HTR-8/SVneo (cell line): ENCODE measurements around the gene COG3.

Experiments
- DNase-seq: peaks from one replicate; pipeline ENCODE4 v3.0.0; 2011; ENCODE audit warnings: low spot score, mixed read lengths; ENCODE audit not compliant: insufficient read length
- FAIRE-seq: peaks from 2 replicates; lab custom pipeline; 2011; peaks lifted over from hg19 to GRCh38; lab: Jason Lieb, UNC

Gene COG3

DNA sequence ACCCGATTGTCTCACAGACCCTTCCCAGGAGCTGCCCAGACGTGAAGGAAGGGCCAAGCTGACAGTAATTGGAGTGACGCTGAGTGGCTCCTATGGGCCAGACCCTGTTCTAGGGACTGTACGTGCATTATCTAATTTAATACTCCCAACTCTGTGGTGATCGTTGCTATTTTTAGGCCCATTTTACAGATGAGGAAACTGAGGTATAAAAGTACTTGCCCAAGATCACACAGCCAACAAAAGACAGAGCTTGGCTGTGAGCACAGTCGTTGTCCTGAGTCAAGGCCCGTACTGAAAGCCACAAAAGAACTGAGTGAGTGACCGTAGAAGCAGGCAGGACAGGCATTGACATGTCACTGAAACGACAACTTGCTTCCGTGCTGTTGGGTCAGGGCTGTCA is 76.1 kb downstream of the COG3 start:
- DNase-seq = no peak
- FAIRE-seq = no peak

DNA sequence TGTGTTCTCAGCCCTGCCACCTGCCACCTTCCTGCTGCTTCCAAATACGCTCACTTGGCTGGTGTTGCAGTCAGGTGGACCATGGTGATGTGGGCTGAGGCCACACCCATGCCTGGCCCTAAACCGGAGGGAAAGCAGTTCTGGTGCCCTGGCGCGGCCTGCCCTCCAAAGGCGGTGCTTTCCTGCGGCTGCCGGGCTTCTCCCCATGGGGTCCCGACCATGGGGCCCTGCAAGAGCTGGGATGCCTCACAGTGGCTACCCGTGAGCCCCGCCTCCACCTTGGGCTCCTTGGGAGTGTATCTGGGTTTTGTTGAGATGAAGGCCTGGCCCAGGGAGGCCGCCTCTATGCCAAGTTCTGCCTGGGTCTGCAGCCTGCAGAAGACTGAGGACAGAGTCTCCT is 77.1 kb downstream of the COG3 start:
- FAIRE-seq = no peak
- DNase-seq = no peak

DNA sequence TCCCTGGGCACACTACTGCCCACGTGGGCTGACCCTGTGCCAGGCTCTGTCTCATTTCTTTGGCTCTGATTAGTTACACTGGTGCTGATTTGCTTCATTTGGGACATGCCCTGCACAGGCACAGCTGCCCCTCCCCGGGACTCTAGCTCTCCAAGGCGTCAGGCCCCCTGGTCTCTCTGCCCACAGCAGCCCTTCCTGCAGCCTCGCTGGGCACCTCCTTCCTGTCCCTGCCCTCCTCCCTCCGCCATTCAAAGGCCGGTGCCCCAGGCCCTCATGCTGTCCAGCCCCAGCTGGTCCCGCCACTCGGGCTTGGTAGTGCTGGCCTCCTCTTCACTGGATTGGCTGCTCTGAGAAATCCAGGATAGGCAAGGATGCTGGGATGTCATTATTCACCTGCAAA is 77.7 kb downstream of the COG3 start:
- FAIRE-seq = no peak
- no peak for DNase-seq

DNA sequence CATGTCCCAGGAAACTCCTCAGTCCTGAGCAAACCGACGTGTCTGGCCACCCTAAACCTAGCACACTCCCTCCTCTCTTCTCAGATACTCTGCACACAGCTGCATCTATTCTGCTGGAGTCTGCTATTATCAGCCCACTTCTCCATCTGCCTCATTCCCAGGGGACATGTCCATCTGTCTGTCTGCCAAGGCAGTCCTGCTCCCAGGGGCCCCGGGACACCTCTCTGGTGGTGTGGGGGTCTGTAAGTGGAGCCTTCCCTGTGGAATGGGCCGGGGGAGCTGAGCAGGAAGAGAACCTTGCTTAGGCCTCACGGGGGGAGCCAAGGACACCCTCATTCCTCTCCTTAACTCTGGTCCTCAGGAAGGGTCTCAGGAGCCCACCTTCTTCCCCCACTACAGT is 78.1 kb downstream of the COG3 start:
- DNase-seq (no peak), FAIRE-seq (no peak)

DNA sequence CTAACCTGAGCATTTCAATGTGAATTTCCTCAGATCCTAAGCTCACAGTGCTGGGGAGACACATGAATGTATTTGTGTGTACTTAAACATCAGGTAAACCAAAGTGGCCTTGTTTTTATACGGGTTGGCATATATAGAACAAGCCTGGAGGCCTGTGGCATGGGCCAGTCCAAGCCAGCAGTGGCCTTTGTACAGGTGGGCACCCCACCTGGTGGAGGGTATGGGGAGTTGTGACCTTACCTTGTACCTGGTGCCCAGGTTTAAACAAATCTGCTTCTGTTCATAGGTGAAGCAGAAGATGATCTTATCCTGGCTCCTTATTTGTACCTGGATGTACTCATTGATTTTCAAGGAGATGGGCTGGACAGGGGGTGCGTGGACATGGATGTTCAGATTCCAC is 79.8 kb downstream of the COG3 start:
- FAIRE-seq = no peak
- DNase-seq = no peak

DNA sequence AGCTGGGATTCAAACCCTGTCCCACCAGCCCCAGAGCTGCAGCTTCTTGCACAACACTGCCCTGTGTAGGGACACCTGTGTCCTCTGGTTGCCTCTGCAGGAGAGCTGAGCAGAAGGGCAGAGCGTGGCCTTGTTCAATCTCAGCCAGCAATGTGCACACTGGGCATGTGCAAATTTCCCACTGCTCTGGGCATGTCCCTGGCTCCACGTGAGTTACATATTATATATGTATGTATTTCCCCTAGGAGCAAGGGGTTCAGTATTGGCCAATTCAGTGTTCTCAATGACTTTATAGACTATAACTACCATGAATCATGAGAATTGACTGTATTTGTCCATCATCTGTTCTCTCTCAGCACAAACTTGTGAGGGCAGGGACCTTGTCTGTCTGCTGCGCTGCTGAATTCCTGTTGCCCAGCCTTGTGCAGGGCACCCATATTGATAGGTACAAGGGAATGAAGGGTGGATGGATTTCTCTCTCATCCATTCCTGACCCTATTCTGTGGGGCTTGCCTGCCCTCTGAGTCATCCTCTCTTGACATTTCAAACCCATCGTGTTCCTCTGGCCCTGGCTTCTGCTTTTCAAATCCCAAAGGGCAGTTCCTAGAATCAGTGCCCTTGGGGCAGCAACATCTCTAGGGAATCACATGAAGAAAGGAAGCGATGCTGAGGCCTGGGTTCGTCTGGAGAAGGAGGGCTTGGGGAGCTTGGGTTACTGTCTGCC is 81.1 kb downstream of the COG3 start:
- FAIRE-seq = no peak
- no peak for DNase-seq

DNA sequence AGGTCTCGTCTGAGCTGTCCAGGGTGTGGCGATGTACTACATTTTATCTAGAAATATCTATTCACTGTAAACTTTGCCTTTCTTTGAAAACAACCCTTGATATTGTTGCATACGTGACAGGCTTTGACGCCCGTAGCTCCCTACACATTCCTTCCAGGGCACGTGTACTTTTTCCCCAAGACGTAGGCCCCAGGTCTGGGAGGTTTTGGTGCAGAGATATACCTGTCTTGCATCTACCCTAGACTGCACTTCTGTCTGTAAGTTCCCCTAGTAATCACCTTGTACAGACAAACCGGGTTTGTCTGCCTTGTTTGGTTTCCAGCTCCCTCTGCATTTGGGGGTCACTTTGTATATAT is 81.6 kb downstream of the COG3 start:
- FAIRE-seq (no peak), DNase-seq (no peak)

DNA sequence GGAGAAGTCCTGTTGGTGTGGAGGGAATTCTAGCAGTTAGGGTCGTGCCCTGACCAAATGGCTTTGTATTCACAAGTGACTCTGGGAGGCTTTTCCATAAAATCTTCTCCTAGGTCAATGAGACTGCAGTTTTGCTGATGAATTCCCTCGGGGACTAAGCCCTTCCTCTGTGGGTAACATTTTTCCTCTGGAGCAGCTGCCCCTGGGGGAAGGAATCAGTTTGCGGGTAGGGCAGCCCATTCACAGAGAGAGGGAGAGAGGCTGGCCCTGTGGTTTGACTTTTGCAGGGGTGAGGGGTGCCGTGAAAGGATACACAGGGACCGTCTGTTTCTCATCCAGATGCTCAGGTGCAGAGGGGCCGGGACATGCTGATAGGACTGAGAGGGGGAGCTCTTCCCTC is 83.5 kb downstream of the COG3 start:
- FAIRE-seq (no peak), DNase-seq (no peak)

DNA sequence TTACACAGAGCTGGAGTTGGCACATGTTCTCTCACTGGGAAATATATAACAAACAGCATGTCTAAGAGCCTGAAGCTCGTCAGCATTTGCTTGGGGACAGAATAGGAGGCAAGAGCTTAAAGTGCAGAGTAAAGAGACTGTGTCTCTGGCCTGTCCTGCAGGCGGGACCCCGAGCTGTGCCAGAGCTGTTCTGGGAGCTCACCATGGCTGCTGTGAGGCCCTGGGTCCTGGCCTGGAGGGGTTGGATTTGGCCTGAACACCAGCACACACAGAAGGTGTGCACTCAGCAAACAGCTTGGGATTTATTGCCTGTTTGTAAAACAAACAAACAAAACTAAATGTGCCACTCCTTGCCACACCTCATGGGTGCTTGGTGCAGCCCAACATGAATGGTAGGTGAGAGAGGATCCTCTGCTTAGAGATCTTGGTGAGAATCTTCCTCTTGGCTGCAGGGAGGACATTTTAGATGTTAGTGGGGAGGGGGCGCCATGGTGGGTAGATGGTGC is 89.9 kb downstream of the COG3 start:
- DNase-seq = no peak
- no peak for FAIRE-seq

DNA sequence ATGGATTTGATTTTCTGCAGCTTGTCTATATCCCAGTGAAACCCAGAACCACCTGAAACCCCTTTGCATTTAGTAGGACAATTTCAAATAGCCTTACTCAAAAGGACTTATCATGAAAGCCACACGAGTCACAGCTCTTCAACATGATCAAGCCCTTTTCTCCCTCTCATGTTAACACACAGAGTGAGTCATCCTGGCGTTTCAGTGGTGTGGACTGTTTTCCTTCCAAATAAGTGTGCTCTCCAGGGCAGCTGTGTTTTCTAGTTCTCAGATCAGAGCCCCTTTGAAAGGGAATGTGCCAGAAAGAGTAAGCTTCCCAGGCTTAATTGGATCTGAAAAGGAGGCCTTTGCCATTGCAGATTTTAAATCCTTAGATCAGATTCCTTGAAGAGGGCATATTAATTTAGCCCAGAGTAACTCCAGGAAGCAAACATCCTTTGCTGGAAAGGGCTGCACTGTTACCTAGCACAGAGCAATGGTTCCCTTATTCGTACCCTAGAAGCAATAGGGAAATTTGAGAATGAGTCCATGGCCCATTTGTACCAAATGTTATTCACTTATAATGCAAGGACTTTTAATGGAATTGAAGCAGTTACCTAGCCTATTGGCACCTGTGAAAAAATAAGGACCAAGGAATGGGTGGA is 99.5 kb downstream of the COG3 start:
- DNase-seq (no peak), FAIRE-seq (no peak)

DNA sequence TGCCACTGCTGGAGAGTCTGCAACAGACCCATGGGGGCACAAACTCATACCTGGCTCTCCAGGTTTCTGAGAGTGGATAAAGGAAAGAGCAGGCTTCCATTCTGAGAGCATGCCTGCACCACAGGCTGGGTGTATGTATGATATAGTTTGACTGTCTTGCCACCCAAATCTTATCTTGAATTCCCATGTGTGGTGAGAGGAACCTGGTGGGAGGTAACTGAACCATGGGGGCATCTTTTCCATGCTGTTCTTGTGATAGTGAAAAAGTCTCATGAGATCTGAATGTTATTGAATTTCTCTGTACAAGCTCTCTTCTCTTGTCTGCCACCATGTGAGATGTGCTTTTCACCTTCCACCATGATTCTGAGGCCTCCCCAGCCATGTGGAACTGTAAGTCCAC is 100.6 kb downstream of the COG3 start:
- no peak for FAIRE-seq
- no peak for DNase-seq

DNA sequence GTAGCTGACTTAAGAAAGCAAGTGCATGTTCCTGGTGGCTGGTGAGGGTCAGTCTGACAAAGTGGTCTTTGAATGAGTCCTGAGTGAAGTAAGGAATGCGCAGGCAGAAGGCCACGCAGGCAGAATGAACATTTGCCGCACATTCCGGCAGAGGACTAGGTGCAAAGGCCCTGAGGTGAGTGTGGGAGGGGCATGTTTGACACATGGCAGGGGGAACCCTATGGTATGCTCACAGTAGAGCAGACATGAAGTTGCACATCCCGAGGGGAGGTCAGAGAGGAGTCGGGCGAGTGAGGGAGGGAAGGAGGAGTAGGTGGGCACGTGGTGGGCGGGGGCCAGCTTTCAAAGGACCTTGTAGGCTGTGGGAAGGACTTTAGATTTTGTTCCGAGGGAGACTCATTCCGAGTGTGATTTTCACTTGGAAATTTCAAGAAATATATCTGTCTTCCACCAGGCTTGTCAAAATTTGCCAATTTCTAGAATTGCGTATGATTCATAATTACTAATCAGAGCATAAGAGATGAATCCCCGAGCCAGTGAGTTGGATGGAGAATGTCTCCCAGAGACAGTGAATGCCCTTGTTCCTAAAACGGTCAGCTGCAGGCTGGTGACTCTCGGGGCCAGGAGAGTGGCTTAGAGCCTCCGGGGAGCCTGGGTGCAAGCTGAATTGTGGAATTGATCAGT is 110.5 kb downstream of the COG3 start:
- DNase-seq = no peak
- no peak for FAIRE-seq

DNA sequence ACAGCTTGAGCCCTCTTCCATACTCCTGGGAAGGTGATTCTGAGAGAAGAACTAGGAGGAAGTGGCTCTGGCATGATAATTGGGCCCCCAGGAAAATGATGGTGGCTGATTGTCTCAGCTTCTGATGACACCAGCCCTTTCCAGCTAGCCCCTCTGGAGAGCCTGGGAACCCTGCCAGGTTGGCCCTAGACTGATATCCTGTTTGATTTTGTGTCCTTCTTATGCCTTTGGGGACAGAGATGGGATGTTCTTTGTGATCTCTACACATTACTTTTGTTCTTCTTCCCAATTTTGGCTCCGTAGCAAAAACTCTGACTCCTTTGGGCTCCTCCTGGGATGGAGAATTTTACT is 111.1 kb downstream of the COG3 start:
- DNase-seq = no peak
- FAIRE-seq = no peak

DNA sequence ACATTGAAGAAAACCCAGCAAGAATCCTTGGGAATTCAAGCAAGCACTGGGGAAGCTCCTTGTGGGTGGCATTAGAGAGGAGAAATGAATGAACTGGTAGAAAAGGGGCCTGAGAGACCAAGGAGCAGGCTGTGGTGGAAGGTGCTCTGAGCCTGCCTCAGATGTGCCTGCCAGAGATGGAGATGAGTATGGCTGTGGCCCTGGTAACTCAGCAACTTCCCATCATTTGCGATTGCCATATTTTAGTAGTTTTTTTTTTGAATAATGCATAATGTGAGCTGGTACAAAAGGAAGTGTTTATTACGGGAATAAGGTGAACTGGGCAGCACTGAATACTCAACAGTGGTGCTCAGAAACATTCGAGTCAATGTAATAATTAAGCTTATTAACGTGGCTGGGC is 111.7 kb downstream of the COG3 start:
- no peak for FAIRE-seq
- DNase-seq = no peak

DNA sequence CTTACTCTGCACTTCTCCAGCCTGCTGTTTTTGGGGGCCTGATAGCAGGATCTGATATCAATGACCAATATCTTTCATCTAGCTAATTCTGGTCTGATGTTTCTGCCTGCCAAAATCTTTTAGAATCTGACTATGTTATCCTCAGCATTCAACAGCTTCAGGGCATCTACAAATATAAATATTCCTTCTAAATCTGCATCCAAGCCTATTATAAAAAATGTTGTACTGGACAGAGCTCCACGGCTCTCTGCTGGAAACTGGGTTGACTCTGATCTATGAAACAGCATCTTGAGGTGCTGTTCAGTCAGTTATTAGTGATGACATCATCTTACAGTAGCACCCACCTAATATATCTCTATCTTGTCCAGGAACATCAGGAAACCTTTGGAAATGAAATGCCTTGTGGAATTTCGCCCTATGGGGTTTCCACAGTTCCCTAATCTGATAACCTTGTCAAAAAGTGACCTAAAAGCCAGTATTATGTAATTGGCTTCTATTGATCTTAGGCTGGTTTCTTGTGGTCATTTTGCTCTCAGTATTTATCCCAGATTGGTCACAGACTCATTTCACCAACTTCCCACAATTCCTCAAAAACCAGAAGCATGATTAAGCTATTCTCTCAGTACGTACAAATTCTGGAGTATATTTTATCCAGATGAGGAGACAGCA is 117.8 kb downstream of the COG3 start:
- DNase-seq (no peak), FAIRE-seq (no peak)

DNA sequence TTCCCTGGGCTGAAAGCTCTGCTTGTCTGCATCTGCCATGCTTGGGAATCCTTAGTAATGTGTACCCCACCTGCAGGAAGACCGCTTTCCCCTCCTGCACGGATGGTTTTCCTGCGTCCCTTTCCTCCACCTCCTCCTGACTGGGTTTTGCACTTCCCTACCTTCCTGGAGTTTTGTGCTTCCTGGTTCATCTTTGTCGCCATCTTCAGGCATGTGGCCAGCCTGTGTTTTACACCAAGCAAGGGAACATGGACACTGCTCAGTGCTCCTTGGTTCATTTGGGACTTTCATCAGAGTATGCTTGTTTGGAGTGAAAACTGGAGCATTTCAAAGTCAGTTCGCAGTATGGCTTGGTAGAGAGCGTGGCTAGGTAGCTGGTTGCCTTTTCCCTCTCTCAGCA is 120.1 kb downstream of the COG3 start:
- FAIRE-seq = no peak
- DNase-seq = no peak
